Measurements from ENCODE around the gene MAGEC2. TPM values are rescaled to one million over a fixed set of nuclear protein-coding genes. Genes with fewer than 3 reads are reported as not detected.

The MAGEC2 gene
- polyA plus RNA-seq, 2 of the 4 experiments (the other 2 are of a cell fraction): 0.06 TPM; not detected in 1

DNA sequence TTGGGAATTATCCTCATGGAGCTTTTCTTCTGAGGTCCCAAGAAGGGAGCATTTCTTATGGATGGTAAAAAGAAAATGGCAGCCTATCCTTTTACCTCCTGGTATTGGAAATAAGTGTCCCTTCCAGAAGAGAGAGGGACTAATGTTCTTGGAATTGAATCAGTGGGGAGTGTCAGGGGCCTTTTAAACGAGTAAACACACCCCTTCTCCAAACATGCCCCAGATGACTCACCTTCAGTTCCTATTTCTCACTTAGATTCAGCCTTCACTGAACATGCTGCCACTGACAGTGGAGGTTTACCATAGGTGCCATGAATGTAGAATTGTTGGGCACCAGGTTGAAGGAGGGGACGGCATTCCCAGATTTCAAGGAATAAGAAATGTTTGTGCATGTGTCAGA, 19.0 kb downstream of the MAGEC2 start (continued):
- TF ChIP-seq, protein P1, sequence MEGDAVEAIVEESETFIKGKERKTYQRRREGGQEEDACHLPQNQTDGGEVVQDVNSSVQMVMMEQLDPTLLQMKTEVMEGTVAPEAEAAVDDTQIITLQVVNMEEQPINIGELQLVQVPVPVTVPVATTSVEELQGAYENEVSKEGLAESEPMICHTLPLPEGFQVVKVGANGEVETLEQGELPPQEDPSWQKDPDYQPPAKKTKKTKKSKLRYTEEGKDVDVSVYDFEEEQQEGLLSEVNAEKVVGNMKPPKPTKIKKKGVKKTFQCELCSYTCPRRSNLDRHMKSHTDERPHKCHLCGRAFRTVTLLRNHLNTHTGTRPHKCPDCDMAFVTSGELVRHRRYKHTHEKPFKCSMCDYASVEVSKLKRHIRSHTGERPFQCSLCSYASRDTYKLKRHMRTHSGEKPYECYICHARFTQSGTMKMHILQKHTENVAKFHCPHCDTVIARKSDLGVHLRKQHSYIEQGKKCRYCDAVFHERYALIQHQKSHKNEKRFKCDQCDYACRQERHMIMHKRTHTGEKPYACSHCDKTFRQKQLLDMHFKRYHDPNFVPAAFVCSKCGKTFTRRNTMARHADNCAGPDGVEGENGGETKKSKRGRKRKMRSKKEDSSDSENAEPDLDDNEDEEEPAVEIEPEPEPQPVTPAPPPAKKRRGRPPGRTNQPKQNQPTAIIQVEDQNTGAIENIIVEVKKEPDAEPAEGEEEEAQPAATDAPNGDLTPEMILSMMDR (IDR thresholded peaks at IDR 0.05): no peak

DNA sequence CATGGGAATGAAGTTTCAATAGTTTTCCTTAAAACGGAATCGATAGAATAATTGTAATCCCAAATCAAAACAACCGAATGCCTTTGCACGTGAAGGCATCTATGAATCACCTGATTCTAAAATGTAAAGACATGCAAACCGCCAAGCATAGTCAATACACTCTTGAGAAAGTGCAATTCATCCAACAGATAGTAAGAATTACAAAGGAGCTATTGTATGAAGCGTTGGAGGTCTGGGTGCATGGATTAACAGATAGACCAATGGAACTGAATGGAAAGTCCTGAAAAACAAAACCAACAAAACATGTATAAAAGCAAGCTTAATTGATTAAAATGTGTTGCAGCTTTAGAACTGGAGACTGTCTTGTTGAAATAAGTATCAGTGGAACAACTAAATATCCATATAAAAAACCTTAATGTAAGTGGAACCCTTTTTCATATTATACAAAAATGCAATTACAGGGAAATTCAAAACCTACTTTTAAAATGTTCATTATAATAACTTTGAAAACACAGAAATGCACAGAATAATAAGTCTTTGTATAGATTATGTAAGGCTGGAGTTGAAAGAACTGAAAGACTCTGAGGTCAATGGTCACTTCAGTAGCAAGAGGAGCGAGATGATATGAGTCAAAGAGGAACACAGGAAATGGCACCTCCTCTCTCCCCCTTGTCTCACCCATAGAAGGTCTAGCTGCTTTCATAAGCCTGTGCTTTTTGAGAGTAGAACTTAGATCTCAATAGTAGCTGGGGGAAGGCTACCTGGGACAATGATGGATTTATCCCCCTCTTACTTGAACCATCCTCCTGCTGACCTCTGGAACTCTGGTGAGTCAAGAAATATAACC, 20.1 kb downstream of the MAGEC2 start:
- Histone ChIP-seq H3K4me1 (no peaks in the 10 kb centered on the region), H3K4me3 (no peak overlapping the region), H3K4me2 (no peak overlapping the region), H3K9me3 (no peaks in the 10 kb centered on the region), H3K27ac (no peak overlapping the region)
- 40% methylated on average over 7 of the region's 7 CpGs for WGBS (ENCODE audit: missing lambda C conversion rate)
- FAIRE-seq (no peak), DNase-seq (ENCODE audit: low read depth in 1 of 2, low spot score in 1 of 2) (no peak), ATAC-seq (no peak)
- TF ChIP-seq EP300 (IDR thresholded peaks at IDR 0.05) (no peak), HOXB5 (CRISPR knock-in tag; IDR thresholded peaks at IDR 0.05) (no peak), ESRRA (IDR thresholded peaks at IDR 0.05; ENCODE audit: borderline replicate concordance, low read length) (no peak), NPAS2 (CRISPR knock-in tag; IDR thresholded peaks at IDR 0.05; ENCODE audit: borderline replicate concordance) (no peak), HDAC2 (IDR thresholded peaks at IDR 0.05) (no peak), FOXS1 (CRISPR knock-in tag; IDR thresholded peaks at IDR 0.05) (no peak), NR3C1 (IDR thresholded peaks at IDR 0.05) (no peak)
- TF ChIP-seq, protein P2, sequence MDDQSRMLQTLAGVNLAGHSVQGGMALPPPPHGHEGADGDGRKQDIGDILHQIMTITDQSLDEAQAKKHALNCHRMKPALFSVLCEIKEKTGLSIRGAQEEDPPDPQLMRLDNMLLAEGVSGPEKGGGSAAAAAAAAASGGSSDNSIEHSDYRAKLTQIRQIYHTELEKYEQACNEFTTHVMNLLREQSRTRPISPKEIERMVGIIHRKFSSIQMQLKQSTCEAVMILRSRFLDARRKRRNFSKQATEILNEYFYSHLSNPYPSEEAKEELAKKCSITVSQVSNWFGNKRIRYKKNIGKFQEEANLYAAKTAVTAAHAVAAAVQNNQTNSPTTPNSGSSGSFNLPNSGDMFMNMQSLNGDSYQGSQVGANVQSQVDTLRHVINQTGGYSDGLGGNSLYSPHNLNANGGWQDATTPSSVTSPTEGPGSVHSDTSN (IDR thresholded peaks at IDR 0.05): no peak
- TF ChIP-seq, protein P3, sequence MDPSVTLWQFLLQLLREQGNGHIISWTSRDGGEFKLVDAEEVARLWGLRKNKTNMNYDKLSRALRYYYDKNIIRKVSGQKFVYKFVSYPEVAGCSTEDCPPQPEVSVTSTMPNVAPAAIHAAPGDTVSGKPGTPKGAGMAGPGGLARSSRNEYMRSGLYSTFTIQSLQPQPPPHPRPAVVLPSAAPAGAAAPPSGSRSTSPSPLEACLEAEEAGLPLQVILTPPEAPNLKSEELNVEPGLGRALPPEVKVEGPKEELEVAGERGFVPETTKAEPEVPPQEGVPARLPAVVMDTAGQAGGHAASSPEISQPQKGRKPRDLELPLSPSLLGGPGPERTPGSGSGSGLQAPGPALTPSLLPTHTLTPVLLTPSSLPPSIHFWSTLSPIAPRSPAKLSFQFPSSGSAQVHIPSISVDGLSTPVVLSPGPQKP (IDR thresholded peaks at IDR 0.05; ENCODE audit: low read depth, low read length): no peak
- POLR2A ChIA-PET: no interaction called here
- CTCF ChIA-PET: no interaction called here

DNA sequence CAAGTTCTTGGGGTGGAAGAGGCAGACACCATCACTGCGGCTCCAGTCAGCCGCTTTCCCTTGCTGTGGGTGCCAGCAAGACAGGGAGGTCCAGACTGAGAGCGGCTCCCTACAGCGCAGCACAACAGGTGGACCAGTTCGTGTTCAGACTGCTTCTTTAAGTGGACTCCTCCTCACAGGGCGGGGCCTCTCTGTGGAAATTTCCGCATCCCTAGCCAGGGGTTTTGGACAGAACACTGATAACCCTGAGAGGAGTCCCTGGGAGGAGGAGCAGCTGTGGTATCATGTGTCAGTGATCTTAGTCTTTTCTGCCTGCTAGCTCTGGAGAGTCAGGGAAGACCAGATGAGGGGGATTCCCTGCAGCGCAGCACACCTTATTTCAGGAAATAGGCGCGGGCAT, 48.5 kb downstream of the MAGEC2 start:
- TF ChIP-seq JUN (IDR thresholded peaks at IDR 0.05): no peak
- TF ChIP-seq, protein P4, sequence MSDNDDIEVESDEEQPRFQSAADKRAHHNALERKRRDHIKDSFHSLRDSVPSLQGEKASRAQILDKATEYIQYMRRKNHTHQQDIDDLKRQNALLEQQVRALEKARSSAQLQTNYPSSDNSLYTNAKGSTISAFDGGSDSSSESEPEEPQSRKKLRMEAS (IDR thresholded peaks at IDR 0.05): no peak
- no peak for TF ChIP-seq SREBF2 (IDR thresholded peaks at IDR 0.05)
- 51% methylated on average over 7 of the region's 10 CpGs for WGBS (ENCODE audit: missing lambda C conversion rate)
- DNase-seq (ENCODE audit: low read depth in 1 of 2, low spot score in 1 of 2) (no peak), FAIRE-seq (no peak), ATAC-seq (no peak)
- Histone ChIP-seq H3K4me2 (no peak overlapping the region), H3K4me3 (no peak overlapping the region), H3K27ac (no peak overlapping the region), H3K9me3 (no peaks in the 10 kb centered on the region), H3K4me1 (no peaks in the 10 kb centered on the region)
- POLR2A ChIA-PET: no interaction called here
- CTCF ChIA-PET: interaction anchor here (0.6 kb wide), 1 partner anchor 255 kb away, joined by 3 read pairs; no protein-coding TSS in a partner anchor

Measured in A549 (cell line).